RWPE1 (cell line): ENCODE measurements around the gene MYO1B.
A peak's percentile ranks its signal among the peaks of the same experiment; 100 is the strongest.

ENCODE experiments used
- CTCF ChIA-PET: fragments of 350-600 bp; sonication (Branson Sonifier 250); formaldehyde crosslinking; extraction: SDS; loops from one replicate; lab custom pipeline; 2021; lab: Yijun Ruan, JAX
- POLR2A ChIA-PET: fragments of 400-600 bp; formaldehyde crosslinking; extraction: SDS; loops from one replicate; lab custom pipeline; 2020; ENCODE audit warnings: antibody characterized with exemption; ENCODE audit not compliant: low non-redundant PET; lab: Yijun Ruan, JAX
- DNase-seq: peaks from one replicate; pipeline ENCODE4 v3.0.0; 2012; ENCODE audit warnings: low spot score
- H3K27ac ChIP-seq: fragments of 450-650 bp; 2 replicates; pipeline ENCODE4 v1.5.1; 2017
- TF ChIP-seq, protein P1 (sequence below): fragments of 450-650 bp; conservative IDR thresholded peaks from 2 replicates; pipeline ENCODE4 v1.5.1; 2017; ENCODE audit warnings: low read depth, mild to moderate bottlenecking

MYO1B gene

DNA sequence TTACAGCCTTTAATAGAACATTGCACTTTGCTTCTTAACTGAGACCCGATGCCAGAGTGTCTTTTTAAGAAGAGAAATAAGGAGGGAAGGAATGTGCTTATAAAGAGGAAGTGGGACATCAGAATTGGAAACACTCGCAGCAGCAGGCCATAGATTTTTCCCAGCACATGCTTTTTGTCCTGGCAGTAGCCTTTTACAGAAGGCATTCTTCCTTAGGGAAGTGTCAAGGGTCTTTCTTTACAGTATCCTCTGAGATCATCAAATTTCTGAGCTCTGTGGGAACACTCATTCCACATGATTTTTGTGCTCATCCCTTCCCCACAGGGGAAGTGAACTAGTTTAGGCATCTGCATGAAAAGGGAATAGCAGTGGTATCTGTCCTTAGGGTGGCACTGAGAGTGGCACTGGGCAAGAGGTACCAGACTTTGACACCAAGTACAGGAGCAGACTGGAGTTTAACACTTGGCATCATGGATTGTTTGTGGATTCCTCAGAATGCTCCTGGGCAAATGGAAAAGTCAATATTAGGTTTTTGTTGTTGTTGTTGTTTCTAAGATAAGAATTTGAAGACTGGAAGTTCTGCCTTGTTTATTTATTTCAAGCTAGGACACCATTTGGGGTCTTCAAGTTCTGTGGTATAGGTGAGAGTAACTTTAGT lies 4.1 kb downstream of the MYO1B start:
- CTCF ChIA-PET: no interaction called here
- no peak for DNase-seq
- POLR2A ChIA-PET: no interaction called here
- TF ChIP-seq, protein P1, sequence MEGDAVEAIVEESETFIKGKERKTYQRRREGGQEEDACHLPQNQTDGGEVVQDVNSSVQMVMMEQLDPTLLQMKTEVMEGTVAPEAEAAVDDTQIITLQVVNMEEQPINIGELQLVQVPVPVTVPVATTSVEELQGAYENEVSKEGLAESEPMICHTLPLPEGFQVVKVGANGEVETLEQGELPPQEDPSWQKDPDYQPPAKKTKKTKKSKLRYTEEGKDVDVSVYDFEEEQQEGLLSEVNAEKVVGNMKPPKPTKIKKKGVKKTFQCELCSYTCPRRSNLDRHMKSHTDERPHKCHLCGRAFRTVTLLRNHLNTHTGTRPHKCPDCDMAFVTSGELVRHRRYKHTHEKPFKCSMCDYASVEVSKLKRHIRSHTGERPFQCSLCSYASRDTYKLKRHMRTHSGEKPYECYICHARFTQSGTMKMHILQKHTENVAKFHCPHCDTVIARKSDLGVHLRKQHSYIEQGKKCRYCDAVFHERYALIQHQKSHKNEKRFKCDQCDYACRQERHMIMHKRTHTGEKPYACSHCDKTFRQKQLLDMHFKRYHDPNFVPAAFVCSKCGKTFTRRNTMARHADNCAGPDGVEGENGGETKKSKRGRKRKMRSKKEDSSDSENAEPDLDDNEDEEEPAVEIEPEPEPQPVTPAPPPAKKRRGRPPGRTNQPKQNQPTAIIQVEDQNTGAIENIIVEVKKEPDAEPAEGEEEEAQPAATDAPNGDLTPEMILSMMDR: no peak
- no peak overlapping the region for H3K27ac ChIP-seq

DNA sequence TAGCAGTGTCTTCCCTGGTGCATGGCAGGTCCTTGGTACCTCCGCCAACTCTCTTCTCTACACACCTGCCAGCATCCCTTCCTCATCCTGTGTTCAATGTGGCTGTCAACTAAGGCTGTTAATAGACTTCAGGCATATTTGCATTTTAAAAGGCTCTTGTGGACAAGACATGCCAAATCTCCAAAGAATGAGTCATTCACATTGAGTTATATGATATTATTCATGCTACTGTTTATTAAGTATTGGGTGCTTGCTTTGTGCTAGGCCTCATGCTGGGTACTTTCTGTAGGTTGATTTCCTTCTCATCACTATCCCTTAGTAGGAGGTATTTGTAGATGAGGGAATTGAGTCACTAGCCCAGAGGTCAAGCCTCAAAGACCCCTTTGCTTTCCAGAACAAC lies 5.2 kb downstream of the MYO1B start:
- H3K27ac ChIP-seq: no peak overlapping the region
- ChIA-PET POLR2A (no interaction called here), CTCF (no interaction called here)
- DNase-seq: no peak
- TF ChIP-seq, protein P1: no peak

DNA sequence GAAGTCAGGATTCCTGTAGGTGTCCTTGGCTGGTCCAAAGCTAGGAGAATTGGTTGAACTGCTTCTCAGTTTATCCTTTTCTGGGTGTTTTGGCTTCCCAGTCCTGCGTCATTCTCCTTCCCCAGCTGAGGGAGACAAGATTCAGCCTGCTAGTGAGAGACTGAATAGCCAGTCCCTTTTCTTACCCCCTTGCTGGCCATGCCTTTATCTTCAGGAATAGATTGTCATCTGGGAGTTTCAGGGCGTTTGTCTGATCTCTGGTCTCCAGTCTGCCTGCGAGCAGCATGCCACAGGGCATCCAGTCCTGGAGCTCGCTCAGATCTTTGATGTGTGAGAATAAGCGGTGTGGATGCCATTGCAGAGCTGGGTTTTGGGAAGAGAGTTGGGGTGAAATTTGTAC lies 5.8 kb downstream of the MYO1B start:
- CTCF ChIA-PET: no interaction called here
- no peak for DNase-seq
- POLR2A ChIA-PET: no interaction called here
- TF ChIP-seq, protein P1: no peak
- H3K27ac ChIP-seq: no peak overlapping the region

DNA sequence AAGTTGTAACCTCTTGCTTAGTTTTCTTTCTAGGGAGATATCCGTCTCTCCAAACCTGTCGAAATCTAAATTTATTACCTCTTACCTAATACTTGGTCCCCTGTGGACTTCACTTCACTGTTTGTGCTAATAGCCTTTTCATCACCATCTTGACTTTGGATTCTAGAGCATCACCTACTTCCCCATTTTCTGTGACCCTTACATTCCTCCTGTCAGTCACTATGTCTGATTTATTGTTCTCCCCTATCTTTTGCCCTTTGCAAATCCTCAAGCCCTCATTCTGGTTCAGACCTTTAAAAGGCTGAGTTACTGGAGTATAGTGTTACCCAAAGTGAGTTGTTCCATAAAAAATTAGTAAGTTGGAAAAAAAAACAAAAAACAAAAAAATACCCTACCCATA lies 7.5 kb downstream of the MYO1B start:
- TF ChIP-seq, protein P1: no peak
- POLR2A ChIA-PET: no interaction called here
- no peak overlapping the region for H3K27ac ChIP-seq
- DNase-seq: no peak
- CTCF ChIA-PET: interaction anchor here (0.6 to 0.8 kb wide), 5 partner anchors 9 to 427 kb away, joined by 3 to 7 read pairs (median 4); no protein-coding TSS in a partner anchor

DNA sequence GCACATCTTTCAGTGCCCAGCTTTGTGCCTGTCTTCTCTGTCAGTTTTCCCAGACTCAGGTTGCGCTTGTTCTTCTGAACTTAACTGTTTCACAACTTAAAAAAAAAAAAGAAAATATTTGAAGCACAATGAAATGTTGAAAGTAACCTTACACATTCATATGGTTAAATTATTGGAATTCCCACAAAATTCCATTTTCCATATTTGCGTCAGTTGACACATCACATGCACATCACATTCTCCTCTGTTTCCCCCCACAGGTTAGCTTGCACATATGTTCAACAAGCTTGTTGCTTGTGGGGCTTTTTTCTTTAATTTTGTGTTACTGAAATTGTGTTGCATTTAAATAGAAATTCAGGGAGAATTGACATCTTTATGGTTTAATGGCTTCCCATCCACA lies 8.3 kb downstream of the MYO1B start:
- no peak for DNase-seq
- TF ChIP-seq, protein P1: no peak
- no peak overlapping the region for H3K27ac ChIP-seq
- POLR2A ChIA-PET: no interaction called here
- CTCF ChIA-PET: interaction anchor here (0.6 to 0.8 kb wide), 4 partner anchors 8 to 428 kb away, joined by 3 to 7 read pairs (median 5); no protein-coding TSS in a partner anchor

DNA sequence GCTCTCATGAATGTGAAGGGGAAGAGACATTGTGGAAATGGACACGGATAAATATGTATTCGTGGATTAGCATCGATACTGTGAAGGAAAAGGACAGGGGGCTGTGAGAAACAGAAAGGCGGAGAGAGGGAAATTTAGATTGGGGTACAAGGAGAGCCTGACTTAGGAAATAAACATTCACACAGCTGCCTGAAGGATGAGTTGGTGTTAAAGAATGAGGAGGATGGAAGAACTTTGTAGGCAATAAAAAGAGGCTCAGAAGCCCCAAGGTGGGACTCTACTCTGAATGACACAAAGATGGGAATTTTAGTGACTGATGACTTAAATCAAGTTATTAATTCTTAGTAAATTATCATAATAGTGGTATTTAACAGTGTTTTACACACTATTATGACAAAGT lies 10.1 kb downstream of the MYO1B start:
- peak overlapping the region; percentile 24; the same call in 1 of the 2 replicates for H3K27ac ChIP-seq
- ChIA-PET POLR2A (no interaction called here), CTCF (interaction anchor here (0.5 kb wide), 1 partner anchor 40 kb away, joined by 4 read pairs; no protein-coding TSS in a partner anchor)
- DNase-seq: no peak
- TF ChIP-seq, protein P1: no peak
